ENCODE measurements around the gene FGF22. TPM values are rescaled to one million over a fixed set of nuclear protein-coding genes. Genes with fewer than 3 reads are reported as not detected.
A peak's percentile ranks its signal among the peaks of the same experiment; 100 is the strongest.

Gene FGF22
- total RNA-seq, 4 donors from 2014 or later = 1.4 TPM; not detected in 3

DNA sequence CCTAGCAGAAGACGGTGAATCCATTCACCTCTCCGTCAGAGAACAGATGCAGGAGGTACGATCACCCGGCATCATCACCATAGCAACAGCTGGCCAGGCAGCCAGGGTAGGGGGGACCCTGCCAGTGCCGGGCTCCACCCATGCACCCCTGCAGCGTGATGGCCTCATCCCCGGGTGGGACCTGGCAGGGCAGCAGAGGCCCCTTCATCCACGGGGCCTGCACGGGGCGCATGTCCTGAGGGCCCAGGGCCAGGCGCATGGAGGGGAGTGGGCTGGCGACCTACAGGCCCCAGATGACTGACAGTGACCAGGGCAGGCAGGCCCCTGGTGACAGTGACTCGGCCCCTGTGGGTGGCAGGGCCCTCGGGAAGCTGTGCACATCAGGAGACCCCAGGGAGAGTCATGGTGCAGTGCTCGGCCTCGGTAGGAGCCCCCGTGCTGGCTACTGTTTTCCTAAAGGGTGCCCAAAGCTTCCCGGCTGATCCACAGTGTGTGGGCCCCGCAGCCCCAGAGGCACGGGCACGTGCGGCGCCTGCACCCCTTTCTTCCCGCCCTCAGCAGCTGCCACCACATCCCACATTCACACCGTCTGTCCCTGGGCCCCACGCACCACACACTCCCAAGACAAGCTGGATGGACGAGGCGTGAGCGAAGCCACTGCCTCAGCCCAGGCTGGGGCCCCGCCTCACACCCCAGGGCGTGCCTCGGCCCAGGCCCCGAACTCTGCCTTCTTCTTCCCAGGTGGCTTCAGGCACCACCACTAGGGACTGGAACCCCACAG lies 18.6 kb downstream of the FGF22 start:
- H3K9me3 ChIP-seq = no peaks in the 10 kb centered on the region
- no peak for DNase-seq
- no peaks in the 10 kb centered on the region for H3K27me3 ChIP-seq
- intact Hi-C loops (cut with DNase I; ENCODE audit: low total_unique reads) = no loop called here
- H3K36me3 ChIP-seq = no peaks in the 10 kb centered on the region
- TF ChIP-seq, protein P1, sequence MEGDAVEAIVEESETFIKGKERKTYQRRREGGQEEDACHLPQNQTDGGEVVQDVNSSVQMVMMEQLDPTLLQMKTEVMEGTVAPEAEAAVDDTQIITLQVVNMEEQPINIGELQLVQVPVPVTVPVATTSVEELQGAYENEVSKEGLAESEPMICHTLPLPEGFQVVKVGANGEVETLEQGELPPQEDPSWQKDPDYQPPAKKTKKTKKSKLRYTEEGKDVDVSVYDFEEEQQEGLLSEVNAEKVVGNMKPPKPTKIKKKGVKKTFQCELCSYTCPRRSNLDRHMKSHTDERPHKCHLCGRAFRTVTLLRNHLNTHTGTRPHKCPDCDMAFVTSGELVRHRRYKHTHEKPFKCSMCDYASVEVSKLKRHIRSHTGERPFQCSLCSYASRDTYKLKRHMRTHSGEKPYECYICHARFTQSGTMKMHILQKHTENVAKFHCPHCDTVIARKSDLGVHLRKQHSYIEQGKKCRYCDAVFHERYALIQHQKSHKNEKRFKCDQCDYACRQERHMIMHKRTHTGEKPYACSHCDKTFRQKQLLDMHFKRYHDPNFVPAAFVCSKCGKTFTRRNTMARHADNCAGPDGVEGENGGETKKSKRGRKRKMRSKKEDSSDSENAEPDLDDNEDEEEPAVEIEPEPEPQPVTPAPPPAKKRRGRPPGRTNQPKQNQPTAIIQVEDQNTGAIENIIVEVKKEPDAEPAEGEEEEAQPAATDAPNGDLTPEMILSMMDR (IDR thresholded peaks at IDR 0.05) = no peak
- TF ChIP-seq POLR2A (IDR thresholded peaks at IDR 0.05) = no peak
- no peak overlapping the region for H3K4me3 ChIP-seq
- no peak overlapping the region for H3K27ac ChIP-seq
- H3K4me1 ChIP-seq = peaks cover 0 to 39% of the 10 kb centered on the region in 2 donors

DNA sequence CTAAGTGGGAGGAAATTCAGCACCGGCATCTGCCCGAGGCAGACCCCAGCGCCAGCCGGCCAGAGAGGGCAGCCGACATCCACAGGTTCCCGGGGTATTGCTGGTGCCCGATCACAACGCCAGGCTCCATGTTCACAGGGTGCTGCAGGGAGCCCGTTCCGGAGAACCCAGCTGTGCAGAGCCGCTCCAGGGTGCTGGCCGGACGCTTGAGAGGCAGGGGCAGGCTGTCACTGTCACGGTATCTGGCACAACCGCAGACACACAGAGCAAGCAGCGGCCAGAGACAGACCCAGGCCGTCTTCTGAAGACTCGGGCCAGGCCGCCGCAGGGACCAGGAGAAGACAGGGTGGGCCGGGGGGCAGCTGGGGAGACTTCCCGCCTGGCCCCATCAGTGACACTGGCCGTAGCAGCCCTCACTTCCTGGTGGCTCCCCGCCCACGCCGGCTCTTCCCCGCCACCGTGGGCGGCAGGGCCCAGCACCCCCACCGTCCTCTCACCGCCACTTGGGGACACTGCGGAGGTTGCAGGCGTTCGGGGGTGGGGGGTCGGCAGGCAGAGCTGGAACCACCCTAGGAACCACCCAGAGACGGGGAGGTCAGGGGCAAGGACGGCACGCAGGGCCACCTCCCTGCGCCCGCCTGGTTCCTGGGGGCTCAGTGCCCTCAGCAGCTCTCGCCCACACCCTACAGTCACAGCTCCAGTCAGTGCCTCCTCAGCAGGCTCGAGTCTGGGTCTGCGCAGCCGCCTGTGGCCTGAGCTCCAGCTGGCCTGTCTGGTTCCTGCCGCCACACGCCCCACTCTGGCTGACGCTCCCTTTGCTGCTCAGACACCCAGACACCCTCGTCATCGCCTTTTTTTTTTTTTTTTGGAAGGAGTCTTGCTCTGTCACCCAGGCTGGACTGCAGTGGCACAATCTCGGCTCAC lies 19.5 kb downstream of the FGF22 start:
- TF ChIP-seq, protein P1 (IDR thresholded peaks at IDR 0.05) = no peak
- no peak for TF ChIP-seq POLR2A (IDR thresholded peaks at IDR 0.05)
- DNase-seq = no peak
- intact Hi-C loops (cut with DNase I; ENCODE audit: low total_unique reads) = no loop called here
- H3K4me3 ChIP-seq = no peak overlapping the region
- no peak overlapping the region for H3K27ac ChIP-seq
- no peaks in the 10 kb centered on the region for H3K9me3 ChIP-seq
- no peaks in the 10 kb centered on the region for H3K36me3 ChIP-seq
- no peaks in the 10 kb centered on the region for H3K27me3 ChIP-seq
- peaks cover 0 to 45% of the 10 kb centered on the region in 2 donors for H3K4me1 ChIP-seq

DNA sequence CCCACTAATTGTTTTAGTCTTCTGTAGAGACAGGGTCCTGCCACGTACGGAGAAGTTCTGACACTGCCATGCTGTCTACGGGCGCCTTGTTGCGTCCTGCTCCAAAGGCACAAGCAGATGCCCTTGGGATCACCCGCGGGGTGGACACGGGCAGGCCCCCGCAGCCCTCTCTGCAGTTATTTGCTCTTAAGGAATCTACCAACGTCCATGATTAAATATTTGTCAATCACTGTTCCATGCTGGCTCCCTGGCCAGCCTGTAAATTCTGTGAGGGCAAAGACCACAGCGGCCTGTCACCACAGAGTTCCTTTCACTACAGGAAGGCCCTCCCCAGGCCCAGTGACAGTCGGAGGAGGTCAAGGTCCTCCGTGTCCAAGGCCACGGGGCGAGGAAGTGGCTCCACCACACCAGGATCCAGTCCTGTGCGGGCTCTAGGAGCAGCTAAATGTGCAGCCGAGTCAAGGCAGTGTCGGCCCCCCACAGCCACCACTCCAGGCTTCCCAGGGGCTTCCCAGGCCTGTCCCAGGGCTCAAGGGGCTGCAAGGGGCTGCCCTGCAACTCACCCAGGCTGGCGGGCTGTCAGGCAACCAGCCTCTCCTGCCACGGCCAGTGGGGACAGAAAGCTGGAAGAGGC lies 21.2 kb downstream of the FGF22 start:
- TF ChIP-seq, protein P1 (IDR thresholded peaks at IDR 0.05) = no peak
- no peak for TF ChIP-seq POLR2A (IDR thresholded peaks at IDR 0.05)
- H3K36me3 ChIP-seq = no peaks in the 10 kb centered on the region
- no peak for DNase-seq
- peaks cover 0 to 45% of the 10 kb centered on the region in 2 donors for H3K4me1 ChIP-seq
- H3K27ac ChIP-seq = peak overlapping the region in 1 of 2 donors; percentile 63
- H3K27me3 ChIP-seq = no peaks in the 10 kb centered on the region
- peak overlapping the region; percentile 47 to 91 for H3K4me3 ChIP-seq
- intact Hi-C loops (cut with DNase I; ENCODE audit: low total_unique reads) = no loop called here
- H3K9me3 ChIP-seq = no peaks in the 10 kb centered on the region

DNA sequence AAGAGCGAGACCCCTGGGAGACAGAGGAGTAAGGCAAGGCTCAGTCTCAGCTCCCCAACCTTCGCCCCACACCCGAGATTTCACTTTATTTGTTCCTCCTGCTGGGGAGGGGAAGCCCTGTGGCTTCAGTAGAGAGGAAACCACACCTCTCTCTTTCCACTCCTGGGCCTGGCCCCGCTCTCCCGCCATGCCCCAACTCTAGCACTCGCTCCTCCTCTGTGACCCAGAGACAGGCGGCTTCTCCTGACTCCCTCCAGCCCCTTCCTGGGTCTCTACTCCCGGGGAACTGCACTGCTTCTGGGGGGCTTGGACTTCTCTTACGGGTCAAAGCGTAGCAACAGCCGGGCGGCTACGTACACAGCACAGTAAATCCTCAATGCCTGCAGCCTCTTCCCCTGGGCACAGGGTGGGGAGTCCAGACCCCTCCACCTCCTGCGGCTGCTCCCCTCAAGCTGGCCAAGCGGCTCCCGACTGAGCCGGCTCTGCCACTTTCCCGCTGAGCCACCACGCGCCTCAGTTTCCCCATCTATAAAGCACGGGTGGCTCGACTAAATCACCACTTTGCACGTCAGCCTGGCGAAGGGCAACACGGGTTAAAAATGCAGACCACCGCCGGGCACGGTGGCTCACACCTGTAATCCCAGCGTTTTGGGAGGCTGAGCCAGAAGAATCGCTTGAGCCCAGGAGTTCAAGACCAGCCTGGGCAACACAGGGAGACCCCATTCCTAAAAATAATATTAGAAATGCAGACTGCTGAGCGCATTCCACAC lies 21.9 kb downstream of the FGF22 start:
- peaks cover 0 to 42% of the 10 kb centered on the region in 2 donors for H3K4me1 ChIP-seq
- no peaks in the 10 kb centered on the region for H3K9me3 ChIP-seq
- DNase-seq = no peak
- no peaks in the 10 kb centered on the region for H3K36me3 ChIP-seq
- TF ChIP-seq, protein P1 (IDR thresholded peaks at IDR 0.05) = no peak
- no peak for TF ChIP-seq POLR2A (IDR thresholded peaks at IDR 0.05)
- peak overlapping the region; percentile 63 to 84 for H3K27ac ChIP-seq
- H3K4me3 ChIP-seq = peak overlapping the region; percentile 47 to 91
- intact Hi-C loops (cut with DNase I; ENCODE audit: low total_unique reads) = no loop called here
- no peaks in the 10 kb centered on the region for H3K27me3 ChIP-seq
